VCaP (cell line): Measurements from ENCODE around the gene PKP1.

Source experiments
- H3K27ac ChIP-seq: fragments of 450-650 bp; 2 replicates; pipeline ENCODE4 v1.5.1; 2017
- TF ChIP-seq, protein P1 (sequence below): fragments of 450-650 bp; conservative IDR thresholded peaks from 2 replicates; pipeline ENCODE4 v1.5.1; 2017; ENCODE audit warnings: mild to moderate bottlenecking, moderate library complexity

Gene PKP1

DNA sequence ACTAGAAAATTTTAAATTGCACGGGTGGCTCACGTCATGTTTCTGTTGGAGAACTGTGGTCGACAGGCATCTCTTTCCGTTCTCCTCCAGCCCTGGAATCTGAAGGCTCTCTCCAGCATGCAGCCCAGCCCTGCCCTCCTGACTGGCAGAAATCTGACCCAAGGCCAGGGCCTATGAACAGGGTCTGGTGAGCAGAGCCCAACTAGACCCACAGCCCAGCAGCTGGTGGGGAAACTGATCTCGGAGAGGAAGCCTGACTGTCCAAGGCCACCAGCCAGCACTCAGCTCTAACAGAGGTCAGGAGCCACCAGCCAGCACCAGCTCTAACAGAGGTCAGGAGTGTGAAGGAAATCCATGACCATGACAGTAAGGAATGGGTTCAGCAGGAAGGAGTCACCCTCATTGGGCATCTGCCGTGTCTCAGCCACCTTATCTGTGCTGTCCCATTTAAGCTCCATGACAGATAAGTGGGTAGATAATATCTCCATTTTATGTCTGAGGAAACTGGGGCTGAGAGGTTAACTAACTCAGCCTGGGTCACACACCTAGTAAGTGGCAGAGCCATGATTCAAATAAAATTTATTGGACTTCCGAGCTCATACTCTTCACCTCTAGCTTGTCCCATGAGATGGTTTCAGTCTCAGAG, 20.2 kb upstream of the PKP1 start:
- no peak overlapping the region; the same call in 1 of the 2 replicates for H3K27ac ChIP-seq

DNA sequence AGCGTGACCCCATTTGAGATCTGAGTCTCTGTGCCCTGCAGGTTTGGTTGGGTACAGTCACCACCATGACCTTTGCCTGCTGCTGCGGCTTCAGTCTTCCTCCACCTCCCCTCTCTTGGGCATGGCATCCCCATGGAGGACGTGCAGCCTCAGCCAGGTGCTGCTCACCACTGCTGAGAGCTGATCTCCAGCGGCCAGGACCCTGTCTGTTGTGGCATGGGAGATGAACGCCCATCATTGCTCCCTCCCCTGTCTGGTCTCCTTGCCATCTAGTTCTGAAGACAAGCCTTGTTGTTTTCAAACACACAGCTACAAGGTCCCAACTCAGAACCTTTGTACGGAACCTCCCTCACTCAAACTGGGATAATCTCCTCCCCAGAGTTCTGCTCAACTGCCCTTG, 19.2 kb upstream of the PKP1 start:
- peak overlapping the region; percentile 97; the same call in 1 of the 2 replicates for H3K27ac ChIP-seq

More for the DNA sequence above, 20.2 kb upstream of the PKP1 start:
- TF ChIP-seq, protein P1, sequence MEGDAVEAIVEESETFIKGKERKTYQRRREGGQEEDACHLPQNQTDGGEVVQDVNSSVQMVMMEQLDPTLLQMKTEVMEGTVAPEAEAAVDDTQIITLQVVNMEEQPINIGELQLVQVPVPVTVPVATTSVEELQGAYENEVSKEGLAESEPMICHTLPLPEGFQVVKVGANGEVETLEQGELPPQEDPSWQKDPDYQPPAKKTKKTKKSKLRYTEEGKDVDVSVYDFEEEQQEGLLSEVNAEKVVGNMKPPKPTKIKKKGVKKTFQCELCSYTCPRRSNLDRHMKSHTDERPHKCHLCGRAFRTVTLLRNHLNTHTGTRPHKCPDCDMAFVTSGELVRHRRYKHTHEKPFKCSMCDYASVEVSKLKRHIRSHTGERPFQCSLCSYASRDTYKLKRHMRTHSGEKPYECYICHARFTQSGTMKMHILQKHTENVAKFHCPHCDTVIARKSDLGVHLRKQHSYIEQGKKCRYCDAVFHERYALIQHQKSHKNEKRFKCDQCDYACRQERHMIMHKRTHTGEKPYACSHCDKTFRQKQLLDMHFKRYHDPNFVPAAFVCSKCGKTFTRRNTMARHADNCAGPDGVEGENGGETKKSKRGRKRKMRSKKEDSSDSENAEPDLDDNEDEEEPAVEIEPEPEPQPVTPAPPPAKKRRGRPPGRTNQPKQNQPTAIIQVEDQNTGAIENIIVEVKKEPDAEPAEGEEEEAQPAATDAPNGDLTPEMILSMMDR: no peak

DNA sequence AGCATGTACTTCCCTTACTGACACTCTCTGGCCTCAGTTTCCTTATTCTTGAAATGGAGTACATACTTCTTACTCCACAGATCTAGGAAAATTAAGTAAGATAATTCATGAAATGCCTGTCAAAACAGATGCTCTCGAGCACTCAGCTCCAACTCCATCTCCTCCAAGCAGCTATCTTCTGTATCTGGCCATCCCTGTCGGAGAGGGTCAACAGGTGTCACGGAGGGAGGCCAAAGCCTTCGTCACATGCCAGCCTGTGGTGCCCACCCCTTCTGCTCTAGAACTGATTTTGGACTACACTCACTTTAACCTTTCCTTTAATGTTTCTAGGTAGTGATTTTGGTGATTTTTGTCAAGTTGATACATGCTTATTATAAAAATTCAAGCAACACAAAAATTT, 18.8 kb upstream of the PKP1 start:
- TF ChIP-seq, protein P1: no peak
- H3K27ac ChIP-seq: peak overlapping the region; percentile 97

More for the DNA sequence above, 19.2 kb upstream of the PKP1 start:
- TF ChIP-seq, protein P1: no peak

DNA sequence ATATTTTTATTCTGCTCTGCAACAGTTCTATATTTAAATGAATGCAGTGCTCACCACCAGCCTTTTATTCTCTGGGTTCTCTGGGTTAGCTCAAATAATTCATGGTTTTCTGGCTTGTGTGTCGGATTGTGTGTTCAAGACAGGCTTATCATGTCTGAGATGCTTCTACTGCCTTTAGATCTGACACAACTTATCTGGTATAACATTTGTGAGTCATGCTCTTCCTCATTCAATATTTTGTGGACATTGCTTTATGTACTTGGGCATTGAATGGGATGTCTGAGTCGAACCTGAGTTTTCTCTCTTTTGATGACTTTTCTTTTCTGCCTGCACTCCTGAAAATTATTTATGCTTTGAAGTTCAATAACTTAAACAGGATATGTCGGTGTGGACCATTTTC, 17.6 kb upstream of the PKP1 start:
- peak overlapping the region; percentile 97 for H3K27ac ChIP-seq
- TF ChIP-seq, protein P1: no peak

DNA sequence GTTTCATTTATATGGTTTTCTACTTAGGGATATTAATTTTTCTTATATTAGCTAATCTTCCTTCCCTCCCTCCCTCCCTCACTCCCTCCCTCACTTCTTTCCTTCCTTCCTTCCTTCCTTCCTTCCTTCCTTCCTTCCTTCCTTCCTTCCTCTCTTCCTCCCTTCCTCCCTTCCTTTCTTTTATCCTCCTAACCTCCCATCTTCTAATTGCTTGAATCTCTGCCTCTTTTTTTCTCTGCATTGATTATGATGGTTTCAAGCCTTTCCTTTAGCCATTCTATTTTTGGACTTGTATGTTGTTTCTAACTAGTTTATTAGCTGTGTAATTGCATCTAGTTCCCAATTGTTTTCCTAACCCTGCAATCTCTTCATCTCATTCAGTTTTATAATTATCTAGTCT, 17.0 kb upstream of the PKP1 start:
- TF ChIP-seq, protein P1: no peak
- peak overlapping the region; percentile 97 for H3K27ac ChIP-seq

DNA sequence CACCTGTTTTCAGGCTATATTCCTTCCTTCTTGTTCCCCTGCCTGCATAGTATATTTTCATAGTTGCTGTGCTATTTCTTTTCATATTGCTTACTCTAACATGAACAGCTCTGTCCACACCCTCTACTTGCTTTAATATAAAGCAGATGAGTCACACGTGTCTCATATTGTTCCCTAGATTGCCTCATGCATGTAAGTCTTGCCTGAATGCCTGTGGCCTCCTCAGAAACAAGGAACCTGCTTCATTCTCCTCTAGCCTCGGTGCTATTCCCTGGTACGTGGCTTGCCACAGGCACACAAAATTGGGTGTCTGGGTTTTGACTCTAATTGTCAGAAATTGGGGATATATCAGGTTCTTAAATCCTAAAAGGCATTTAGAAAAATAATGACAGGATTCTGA, 16.5 kb upstream of the PKP1 start:
- peak overlapping the region; percentile 97 for H3K27ac ChIP-seq
- TF ChIP-seq, protein P1: no peak

DNA sequence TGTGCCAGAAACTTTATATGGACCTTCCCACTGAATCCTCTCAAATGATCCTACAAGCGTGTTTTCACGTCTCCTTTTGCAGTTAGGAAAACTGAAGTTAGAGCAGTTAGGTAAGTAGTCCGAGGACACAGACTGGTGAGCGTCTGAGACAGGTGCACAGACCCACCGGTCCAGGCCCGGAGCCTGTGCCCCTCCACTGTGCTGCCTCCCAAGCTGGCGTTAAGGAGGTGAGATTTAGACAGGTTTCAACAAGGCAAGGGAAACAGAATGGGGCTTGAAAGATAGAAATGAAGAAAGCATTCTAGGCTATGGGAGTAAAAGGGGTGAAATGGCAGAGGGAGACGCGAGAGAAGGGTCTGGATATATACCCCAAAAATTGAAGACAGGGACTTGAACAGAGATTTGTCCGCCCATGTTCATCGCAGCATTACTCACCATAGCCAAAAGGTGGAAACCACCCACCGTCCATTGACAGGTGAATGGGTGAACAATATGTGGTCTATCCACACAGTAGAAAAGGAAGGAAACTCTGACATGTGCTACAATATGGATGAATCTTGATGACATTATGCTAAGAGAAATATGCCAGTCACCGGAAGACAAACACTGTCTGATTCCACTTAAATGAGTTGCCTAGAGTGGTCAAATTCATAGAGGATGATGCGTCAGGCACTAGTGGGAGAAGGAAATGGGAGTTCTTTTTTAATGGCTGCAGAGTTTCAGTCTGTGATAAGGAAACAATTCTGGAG, 15.7 kb upstream of the PKP1 start:
- TF ChIP-seq, protein P1: no peak
- H3K27ac ChIP-seq: peak overlapping the region; percentile 97
